Endothelial cell of umbilical vein (primary cell): Measurements from ENCODE around the gene CYP2A13.
"Not testable (repeated sequence)": the region's sequence is repeated elsewhere in the genome, so short reads cannot be mapped to it uniquely, and the experiment has no call there.

Experiments used
- CTCF ChIP-seq, 2 donors: IDR thresholded peaks; 1 replicate in 1 of 2; 2 replicates in 1 of 2; pipeline ENCODE4 v1.5.1; 2011; ENCODE audit warnings: low read length in 2 of 2, mild to moderate bottlenecking in 2 of 2, moderate library complexity in 2 of 2, control low read depth in 1 of 2, inconsistent platforms in 1 of 2, low read depth in 1 of 2; ENCODE audit not compliant: insufficient read depth in 1 of 2; ENCODE audit errors: extremely low read depth in 1 of 2
- EZH2 ChIP-seq: IDR thresholded peaks from 2 replicates; pipeline ENCODE4 v1.6.1; 2012; ENCODE audit warnings: borderline replicate concordance, low read depth, mild to moderate bottlenecking, moderate library complexity, low read length, inconsistent platforms; ENCODE audit not compliant: severe bottlenecking
- JUN ChIP-seq: IDR thresholded peaks from 2 replicates; pipeline ENCODE4 v1.6.1; 2011; ENCODE audit warnings: borderline replicate concordance, low read depth; ENCODE audit not compliant: insufficient read length, insufficient read depth
- MYC ChIP-seq: IDR thresholded peaks from one replicate; pipeline ENCODE4 v1.6.1; 2011; ENCODE audit warnings: mild to moderate bottlenecking, low read depth, low read length
- POLR2A ChIP-seq: IDR thresholded peaks from 2 replicates; pipeline ENCODE4 v1.6.1; 2012; ENCODE audit warnings: low read depth, mild to moderate bottlenecking, control low read depth, low read length
- POLR2AphosphoS5 ChIP-seq: IDR thresholded peaks from 2 replicates; pipeline ENCODE4 v1.6.1; 2012; ENCODE audit warnings: low read depth, mild to moderate bottlenecking, control low read depth, low read length, moderate library complexity; ENCODE audit not compliant: insufficient read depth

GRCh38 chr19:41045095-41045494 is 43.2 kb upstream of the CYP2A13 start:
- not testable (repeated sequence) for TF ChIP-seq POLR2AphosphoS5; CTCF (IDR thresholded peaks at IDR 0.05; ENCODE audit: extremely low read depth in 1 of 2, insufficient read depth in 1 of 2, low read depth in 1 of 2, low read length in 2 of 2); POLR2A; JUN; MYC; EZH2
